H9 (cell line): ENCODE data around the gene USP12. TPM values are rescaled to one million over a fixed set of nuclear protein-coding genes. Genes with fewer than 3 reads are reported as not detected.

Experiments
- DNase-seq: peaks from one replicate; pipeline ENCODE4 v3.0.0-alpha.2; 2017
- H2AFZ ChIP-seq: one replicate; pipeline ENCODE4 v1.6.1; 2013; ENCODE audit warnings: mild to moderate bottlenecking, low read length, control low read depth, moderate library complexity
- H2AK5ac ChIP-seq: 2 replicates; pipeline ENCODE4 v1.6.1; 2013; ENCODE audit warnings: low read length, control low read depth, mixed read lengths; ENCODE audit not compliant: insufficient read length
- H2BK120ac ChIP-seq: one replicate; pipeline ENCODE4 v1.6.1; 2013; ENCODE audit warnings: low read depth, mild to moderate bottlenecking, low read length, control low read depth, inconsistent platforms; ENCODE audit not compliant: poor library complexity, severe bottlenecking
- H2BK12ac ChIP-seq: 2 replicates; pipeline ENCODE4 v1.6.1; 2013; ENCODE audit warnings: low read length, control low read depth, mixed read lengths, low read depth; ENCODE audit not compliant: insufficient read length
- H2BK15ac ChIP-seq: 2 replicates; pipeline ENCODE4 v1.6.1; 2013; ENCODE audit warnings: low read depth, low read length, control low read depth
- H2BK20ac ChIP-seq: one replicate; pipeline ENCODE4 v1.6.1; 2013; ENCODE audit warnings: low read depth, mild to moderate bottlenecking, low read length, control low read depth, inconsistent platforms; ENCODE audit not compliant: poor library complexity, severe bottlenecking
- H2BK5ac ChIP-seq: 2 replicates; pipeline ENCODE4 v1.6.1; 2013; ENCODE audit warnings: low read length, control low read depth, mixed read lengths; ENCODE audit not compliant: insufficient read length
- H3K14ac ChIP-seq: 2 replicates; pipeline ENCODE4 v1.6.1; 2013; ENCODE audit warnings: low read length, control low read depth; ENCODE audit not compliant: insufficient read depth
- H3K18ac ChIP-seq: 2 replicates; pipeline ENCODE4 v1.6.1; 2013; ENCODE audit warnings: low read depth, mild to moderate bottlenecking, mixed read lengths, low read length, control low read depth; ENCODE audit not compliant: insufficient read length
- H3K23ac ChIP-seq: 2 replicates; pipeline ENCODE4 v1.6.1; 2013; ENCODE audit warnings: low read length, control low read depth, mixed read lengths, low read depth; ENCODE audit not compliant: insufficient read length
- H3K23me2 ChIP-seq: 2 replicates; pipeline ENCODE4 v1.6.1; 2013; ENCODE audit warnings: low read depth, mild to moderate bottlenecking, mixed read lengths, low read length, control low read depth; ENCODE audit not compliant: insufficient read length, poor library complexity, severe bottlenecking
- H3K27ac ChIP-seq: 2 replicates; pipeline ENCODE4 v1.5.1; 2013; ENCODE audit warnings: low read length, control low read depth, mixed read lengths, low read depth; ENCODE audit not compliant: insufficient read length
- H3K27me3 ChIP-seq: 2 replicates; pipeline ENCODE4 v1.6.1; 2013; ENCODE audit warnings: low read length, control low read depth, inconsistent platforms; ENCODE audit not compliant: insufficient read depth
- H3K4ac ChIP-seq: 2 replicates; pipeline ENCODE4 v1.6.1; 2013; ENCODE audit warnings: low read depth, mild to moderate bottlenecking, control low read depth, inconsistent platforms, low read length, moderate library complexity
- H3K4me1 ChIP-seq: 2 replicates; pipeline ENCODE4 v1.6.1; 2013; ENCODE audit warnings: low read length, control low read depth, inconsistent platforms; ENCODE audit not compliant: insufficient read depth
- H3K4me2 ChIP-seq: 2 replicates; pipeline ENCODE4 v1.6.1; 2013; ENCODE audit warnings: low read length, control low read depth, mixed read lengths; ENCODE audit not compliant: insufficient read length, insufficient read depth
- H3K56ac ChIP-seq: 2 replicates; pipeline ENCODE4 v1.6.1; 2013; ENCODE audit warnings: low read depth, mild to moderate bottlenecking, mixed read lengths, low read length, control low read depth; ENCODE audit not compliant: insufficient read length
- H3K79me1 ChIP-seq: 2 replicates; pipeline ENCODE4 v1.6.1; 2013; ENCODE audit warnings: low read depth, mild to moderate bottlenecking, moderate library complexity, low read length, control low read depth, inconsistent platforms; ENCODE audit not compliant: insufficient read depth, poor library complexity, severe bottlenecking
- H3K79me2 ChIP-seq: 2 replicates; pipeline ENCODE4 v1.6.1; 2013; ENCODE audit warnings: low read length, control low read depth, inconsistent platforms; ENCODE audit not compliant: insufficient read depth
- H3K9ac ChIP-seq: 2 replicates; pipeline ENCODE4 v1.6.1; 2013; ENCODE audit warnings: low read length, control low read depth, mixed read lengths; ENCODE audit not compliant: insufficient read length; ENCODE audit errors: extremely low read depth
- H3K9me3 ChIP-seq: one replicate; pipeline ENCODE4 v1.6.1; 2013; ENCODE audit warnings: low read depth, low read length, inconsistent platforms; ENCODE audit not compliant: control insufficient read depth
- H3T11ph ChIP-seq: one replicate; pipeline ENCODE4 v1.6.1; 2013; ENCODE audit warnings: mild to moderate bottlenecking, low read length, control low read depth, inconsistent platforms
- H4K20me1 ChIP-seq: one replicate; pipeline ENCODE4 v1.6.1; 2013; ENCODE audit not compliant: control insufficient read depth, insufficient read length, insufficient read depth
- H4K5ac ChIP-seq: 2 replicates; pipeline ENCODE4 v1.6.1; 2013; ENCODE audit warnings: low read depth, mild to moderate bottlenecking, mixed read lengths, low read length, control low read depth; ENCODE audit not compliant: insufficient read length
- H4K8ac ChIP-seq: replicated peaks from 2 replicates; pipeline ENCODE4 v1.6.1; 2013; ENCODE audit warnings: low read length, control low read depth, mixed read lengths, low read depth; ENCODE audit not compliant: insufficient read length
- H4K91ac ChIP-seq: 2 replicates; pipeline ENCODE4 v1.6.1; 2013; ENCODE audit warnings: low read depth, mild to moderate bottlenecking, moderate library complexity, mixed read lengths, low read length, control low read depth; ENCODE audit not compliant: insufficient read length
- H3K27ac Mint-ChIP-seq, 3 experiments: 2 replicates in 2 of 3; 3 replicates in 1 of 3; pipeline ENCODE4 v1.8.0; 2020 to 2021; ENCODE audit warnings: mixed read lengths in 3 of 3, mild to moderate bottlenecking in 1 of 3, moderate library complexity in 1 of 3
- H3K27me3 Mint-ChIP-seq: 2 replicates; pipeline ENCODE4 v1.8.0; 2021; ENCODE audit warnings: low read depth, mild to moderate bottlenecking, moderate library complexity, mixed read lengths
- H3K36me3 Mint-ChIP-seq, 3 experiments: 2 replicates in 2 of 3; 3 replicates in 1 of 3; pipeline ENCODE4 v1.8.0; 2020 to 2021; ENCODE audit warnings: low read depth in 3 of 3, mixed read lengths in 3 of 3; ENCODE audit not compliant: insufficient read depth in 1 of 3
- H3K4me1 Mint-ChIP-seq, 2 experiments: 2 replicates each; pipeline ENCODE4 v1.8.0; 2020; ENCODE audit warnings: mixed read lengths in 2 of 2
- H3K4me3 Mint-ChIP-seq, 2 experiments: 2 replicates in 1 of 2; 3 replicates in 1 of 2; pipeline ENCODE4 v1.8.0; 2020 to 2021; ENCODE audit warnings: mild to moderate bottlenecking in 2 of 2, mixed read lengths in 2 of 2, moderate library complexity in 1 of 2
- H3K9me3 Mint-ChIP-seq, 2 experiments: 2 replicates in 1 of 2; 3 replicates in 1 of 2; pipeline ENCODE4 v1.8.0; 2020; ENCODE audit warnings: mild to moderate bottlenecking in 2 of 2, mixed read lengths in 2 of 2, moderate library complexity in 1 of 2
- WGBS: extraction: QIAGEN DNeasy Blood & Tissue Kit; methylation state at CpG from one replicate; pipeline ENCODE4 v1.1.7; 2013; ENCODE audit warnings: missing lambda C conversion rate, low lambda C conversion rate, mixed read lengths; ENCODE audit not compliant: insufficient read length; ENCODE audit errors: extremely low coverage; 5-methylcytosine and 5-hydroxymethylcytosine counted together
- total RNA-seq: library from RNA; stranded (reverse); gene quantifications from 2 replicates; pipeline ENCODE4 v1.2.1, GENCODE V29; 2021
- TF ChIP-seq, protein P1 (sequence below): fragments of 200-600 bp; sonication (generic); conservative IDR thresholded peaks from 3 replicates; pipeline ENCODE4 v1.8.0; 2021; ENCODE audit warnings: antibody characterized with exemption, mild to moderate bottlenecking

USP12 gene
- total RNA-seq, 1 experiment from 2014 or later: 24.8 TPM

DNA sequence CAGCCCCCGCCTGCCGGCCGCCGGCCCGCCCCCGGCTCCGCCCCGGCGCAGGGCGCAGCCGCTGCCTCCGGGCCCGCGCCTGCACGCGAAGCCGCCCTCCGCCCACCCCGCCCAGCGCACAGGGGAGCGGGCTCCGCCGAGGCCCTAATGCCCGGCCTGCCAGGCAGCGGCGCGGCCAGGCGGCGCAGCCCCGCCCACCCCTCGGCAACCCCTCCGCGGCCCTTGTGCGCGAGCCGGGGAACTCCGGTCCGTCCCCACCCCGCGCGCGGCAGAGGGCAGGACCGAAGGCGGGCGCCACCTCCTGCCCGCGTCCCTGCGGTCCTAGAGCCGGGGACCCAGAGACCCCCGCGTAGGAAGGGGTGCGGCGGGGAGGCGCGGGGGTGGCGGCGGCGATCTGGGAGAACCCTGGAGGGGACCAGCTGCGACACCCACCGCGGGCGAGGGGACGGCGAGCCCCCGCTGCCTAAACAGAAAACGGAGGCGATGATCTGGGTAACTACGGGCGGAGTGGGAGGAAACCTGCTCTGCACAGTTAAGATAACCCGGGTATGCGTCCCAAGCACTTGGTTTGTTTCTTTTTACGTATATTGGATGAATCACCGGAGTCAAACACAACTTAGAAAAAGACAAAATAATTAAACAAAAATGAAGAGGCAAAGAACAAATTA lies 350 bp upstream of the USP12 start:
- H4K91ac ChIP-seq: no peak overlapping the region
- no CpG with 5 or more reads among the region's 73 CpGs for WGBS
- H2BK15ac ChIP-seq: no peak overlapping the region
- no peak overlapping the region for H2BK5ac ChIP-seq
- no peak overlapping the region for H3T11ph ChIP-seq
- no peak overlapping the region for H2AK5ac ChIP-seq
- H3K14ac ChIP-seq: no peak overlapping the region; the same call in 1 of the 2 replicates
- H3K9me3 Mint-ChIP-seq: no peaks in the 10 kb centered on the region; a peak in 1 of 5 replicates
- no peak overlapping the region for H2AFZ ChIP-seq
- H3K23ac ChIP-seq: no peak overlapping the region
- peaks cover 5% of the 10 kb centered on the region for H3K23me2 ChIP-seq
- H3K79me1 ChIP-seq: peaks cover 3% of the 10 kb centered on the region
- peak overlapping the region; percentile 63 for H3K4me2 ChIP-seq
- H2BK20ac ChIP-seq: no peak overlapping the region
- no peak overlapping the region for H3K9ac ChIP-seq
- H3K9me3 ChIP-seq: no peaks in the 10 kb centered on the region
- H2BK120ac ChIP-seq: no peak overlapping the region
- peak overlapping the region in 1 of 3 experiments; percentile 23; a peak in 2 of 7 replicates for H3K27ac Mint-ChIP-seq
- H3K27me3 ChIP-seq: no peaks in the 10 kb centered on the region
- no peak overlapping the region for H3K18ac ChIP-seq
- H4K20me1 ChIP-seq: no peaks in the 10 kb centered on the region
- peaks cover 3% of the 10 kb centered on the region; the same call in 1 of the 2 replicates for H3K4me1 ChIP-seq
- H3K56ac ChIP-seq: no peak overlapping the region
- TF ChIP-seq, protein P1, sequence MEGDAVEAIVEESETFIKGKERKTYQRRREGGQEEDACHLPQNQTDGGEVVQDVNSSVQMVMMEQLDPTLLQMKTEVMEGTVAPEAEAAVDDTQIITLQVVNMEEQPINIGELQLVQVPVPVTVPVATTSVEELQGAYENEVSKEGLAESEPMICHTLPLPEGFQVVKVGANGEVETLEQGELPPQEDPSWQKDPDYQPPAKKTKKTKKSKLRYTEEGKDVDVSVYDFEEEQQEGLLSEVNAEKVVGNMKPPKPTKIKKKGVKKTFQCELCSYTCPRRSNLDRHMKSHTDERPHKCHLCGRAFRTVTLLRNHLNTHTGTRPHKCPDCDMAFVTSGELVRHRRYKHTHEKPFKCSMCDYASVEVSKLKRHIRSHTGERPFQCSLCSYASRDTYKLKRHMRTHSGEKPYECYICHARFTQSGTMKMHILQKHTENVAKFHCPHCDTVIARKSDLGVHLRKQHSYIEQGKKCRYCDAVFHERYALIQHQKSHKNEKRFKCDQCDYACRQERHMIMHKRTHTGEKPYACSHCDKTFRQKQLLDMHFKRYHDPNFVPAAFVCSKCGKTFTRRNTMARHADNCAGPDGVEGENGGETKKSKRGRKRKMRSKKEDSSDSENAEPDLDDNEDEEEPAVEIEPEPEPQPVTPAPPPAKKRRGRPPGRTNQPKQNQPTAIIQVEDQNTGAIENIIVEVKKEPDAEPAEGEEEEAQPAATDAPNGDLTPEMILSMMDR: no peak
- H3K4me3 Mint-ChIP-seq: peak overlapping the region; percentile 73 to 84
- H4K5ac ChIP-seq: no peak overlapping the region
- peaks cover 29 to 32% of the 10 kb centered on the region in 2 experiments for H3K4me1 Mint-ChIP-seq
- peaks cover 1% of the 10 kb centered on the region; the same call in 1 of the 2 replicates for H3K27me3 Mint-ChIP-seq
- no peaks in the 10 kb centered on the region for H3K36me3 Mint-ChIP-seq
- no peak overlapping the region for H4K8ac ChIP-seq
- no peak overlapping the region for H2BK12ac ChIP-seq
- H3K27ac ChIP-seq: no peak overlapping the region
- no peak overlapping the region for H3K4ac ChIP-seq
- H3K79me2 ChIP-seq: peaks cover 22% of the 10 kb centered on the region; the same call in 1 of the 2 replicates
- DNase-seq: peak; percentile 85
